IMR-90 (cell line): ENCODE data around the gene CASKIN1. TPM values are rescaled to one million over a fixed set of nuclear protein-coding genes. Genes with fewer than 3 reads are reported as not detected.

Source experiments
- ATAC-seq: fragments of 200-7000 bp; cut with Tn5 transposase; 2 replicates; pipeline ENCODE4 v1.9.1; 2020; ENCODE audit warnings: low read depth, mild to moderate bottlenecking, moderate library complexity
- BruUV-seq: library from RNA; stranded (reverse); fragments of 400-500 nt; replicated peaks from 2 replicates; lab custom pipeline; 2021; lab: Mats Ljungman, UMichigan
- CTCF ChIA-PET: fragments of 300-600 bp; formaldehyde crosslinking; extraction: SDS; loops from one replicate; lab custom pipeline; 2021; ENCODE audit warnings: antibody characterized with exemption; lab: Yijun Ruan, JAX
- POLR2A ChIA-PET: fragments of 300-600 bp; sonication (Branson Sonifier 250); formaldehyde crosslinking; loops from one replicate; lab custom pipeline; 2022; ENCODE audit warnings: antibody characterized with exemption; ENCODE audit not compliant: unreplicated experiment; lab: Charles Lee
- DNase-seq: peaks from one replicate; pipeline ENCODE4 v3.0.0; 2013
- H2AFZ ChIP-seq: replicated peaks from 2 replicates; pipeline ENCODE3; 2013; ENCODE audit warnings: low read length, mild to moderate bottlenecking; ENCODE audit not compliant: poor library complexity
- H2AK5ac ChIP-seq: 2 replicates; pipeline ENCODE4 v1.6.1; 2013; ENCODE audit warnings: low read depth, low read length, inconsistent platforms
- H2AK9ac ChIP-seq: replicated peaks from 2 replicates; pipeline ENCODE3; 2013; ENCODE audit warnings: mild to moderate bottlenecking, low read depth, low read length, moderate library complexity; ENCODE audit not compliant: poor library complexity
- H2BK120ac ChIP-seq: 2 replicates; pipeline ENCODE4 v1.6.1; 2013; ENCODE audit warnings: low read depth, low read length, inconsistent platforms
- H2BK15ac ChIP-seq: 3 replicates; pipeline ENCODE4 v1.6.1; 2013; ENCODE audit warnings: low read depth, low read length, inconsistent platforms
- H2BK20ac ChIP-seq: 2 replicates; pipeline ENCODE4 v1.6.1; 2013; ENCODE audit warnings: low read depth, mild to moderate bottlenecking, inconsistent platforms, low read length, moderate library complexity
- H2BK5ac ChIP-seq: 2 replicates; pipeline ENCODE4 v1.6.1; 2013; ENCODE audit warnings: mild to moderate bottlenecking, low read depth, low read length, inconsistent platforms; ENCODE audit not compliant: poor library complexity, severe bottlenecking
- H3K14ac ChIP-seq: replicated peaks from 2 replicates; pipeline ENCODE4 v1.6.1; 2013; ENCODE audit warnings: low read depth, low read length, inconsistent platforms
- H3K18ac ChIP-seq: 2 replicates; pipeline ENCODE4 v1.6.1; 2013; ENCODE audit warnings: low read depth, low read length, control low read depth
- H3K23ac ChIP-seq: 2 replicates; pipeline ENCODE4 v1.6.1; 2013; ENCODE audit warnings: low read depth, low read length, inconsistent platforms
- H3K27ac ChIP-seq: 2 replicates; pipeline ENCODE4 v1.5.1; 2013; ENCODE audit warnings: mild to moderate bottlenecking, control low read depth, low read length; ENCODE audit not compliant: insufficient read depth
- H3K27me3 ChIP-seq: 2 replicates; pipeline ENCODE4 v1.6.1; 2013; ENCODE audit warnings: low read length; ENCODE audit not compliant: control insufficient read depth, insufficient read depth
- H3K36me3 ChIP-seq: 2 replicates; pipeline ENCODE4 v1.6.1; 2013; ENCODE audit warnings: low read length, mixed read lengths; ENCODE audit not compliant: control insufficient read depth, insufficient read depth
- H3K4ac ChIP-seq: 2 replicates; pipeline ENCODE4 v1.6.1; 2013; ENCODE audit warnings: low read depth, low read length, inconsistent platforms
- H3K4me1 ChIP-seq: 2 replicates; pipeline ENCODE4 v1.6.1; 2013; ENCODE audit warnings: low read length, mixed read lengths; ENCODE audit not compliant: control insufficient read depth, insufficient read depth
- H3K4me2 ChIP-seq: 2 replicates; pipeline ENCODE4 v1.6.1; 2013; ENCODE audit warnings: low read depth, mild to moderate bottlenecking, control low read depth, low read length, moderate library complexity
- H3K4me3 ChIP-seq: 2 replicates; pipeline ENCODE4 v1.5.1; 2013; ENCODE audit warnings: low read depth, mild to moderate bottlenecking, control low read depth, low read length, moderate library complexity; ENCODE audit not compliant: insufficient read depth
- H3K56ac ChIP-seq: 2 replicates; pipeline ENCODE4 v1.6.1; 2013; ENCODE audit warnings: low read length, inconsistent platforms; ENCODE audit not compliant: insufficient read depth; ENCODE audit errors: extremely low read depth
- H3K79me1 ChIP-seq, 2 experiments: 2 replicates each; pipeline ENCODE4 v1.6.1; 2013; ENCODE audit warnings: low read length in 2 of 2, inconsistent platforms in 1 of 2, low read depth in 1 of 2
- H3K9ac ChIP-seq: 2 replicates; pipeline ENCODE4 v1.6.1; 2013; ENCODE audit warnings: low read depth, low read length, control low read depth
- H3K9me1 ChIP-seq: 2 replicates; pipeline ENCODE4 v1.6.1; 2013; ENCODE audit warnings: low read length, inconsistent platforms; ENCODE audit not compliant: insufficient read depth
- H3K9me3 ChIP-seq: 2 replicates; pipeline ENCODE4 v1.6.1; 2013; ENCODE audit warnings: low read length; ENCODE audit not compliant: control insufficient read depth, insufficient read depth
- H4K20me1 ChIP-seq: 2 replicates; pipeline ENCODE4 v1.6.1; 2013; ENCODE audit warnings: low read length, inconsistent platforms; ENCODE audit not compliant: insufficient read depth
- H4K5ac ChIP-seq: 2 replicates; pipeline ENCODE4 v1.6.1; 2013; ENCODE audit warnings: mild to moderate bottlenecking, low read depth, low read length, control low read depth
- H4K8ac ChIP-seq, 2 experiments: 2 replicates each; pipeline ENCODE4 v1.6.1; 2013; ENCODE audit warnings: low read depth in 2 of 2, low read length in 2 of 2, control low read depth in 1 of 2, inconsistent platforms in 1 of 2
- H4K91ac ChIP-seq: 2 replicates; pipeline ENCODE4 v1.6.1; 2013; ENCODE audit warnings: low read depth, low read length, inconsistent platforms; ENCODE audit not compliant: insufficient read depth
- BHLHE40 ChIP-seq: fragments of 150-350 bp; IDR thresholded peaks from 2 replicates; pipeline ENCODE4 v1.6.1; 2016; ENCODE audit warnings: mild to moderate bottlenecking, low read depth, low read length
- CEBPB ChIP-seq: IDR thresholded peaks from 2 replicates; pipeline ENCODE4 v1.6.1; 2012; ENCODE audit warnings: low read depth, low read length, improper control_type of control experiment
- CTCF ChIP-seq: conservative IDR thresholded peaks from 2 replicates; pipeline ENCODE4 v1.5.1; 2012; ENCODE audit warnings: mild to moderate bottlenecking, low read depth, low read length, improper control_type of control experiment
- ELK1 ChIP-seq: fragments of 150-350 bp; IDR thresholded peaks from 2 replicates; pipeline ENCODE4 v1.6.1; 2016; ENCODE audit warnings: low read depth, mild to moderate bottlenecking, low read length, moderate library complexity, borderline replicate concordance
- FOS ChIP-seq: fragments of 150-350 bp; IDR thresholded peaks from 2 replicates; pipeline ENCODE4 v1.6.1; 2016; ENCODE audit warnings: low read depth, low read length
- MAFK ChIP-seq: IDR thresholded peaks from 2 replicates; pipeline ENCODE4 v1.6.1; 2012; ENCODE audit warnings: low read depth, low read length, improper control_type of control experiment
- MAZ ChIP-seq: IDR thresholded peaks from 2 replicates; pipeline ENCODE4 v1.6.1; 2012; ENCODE audit warnings: low read depth, mild to moderate bottlenecking, low read length, improper control_type of control experiment, moderate library complexity, borderline replicate concordance
- MXI1 ChIP-seq: IDR thresholded peaks from 2 replicates; pipeline ENCODE4 v1.6.1; 2012; ENCODE audit warnings: low read depth, mild to moderate bottlenecking, low read length, moderate library complexity, borderline replicate concordance
- NFE2L2 ChIP-seq: fragments of 150-350 bp; IDR thresholded peaks from 2 replicates; pipeline ENCODE4 v1.6.1; 2016; ENCODE audit warnings: low read depth, mild to moderate bottlenecking, low read length
- POLR2A ChIP-seq: IDR thresholded peaks from 2 replicates; pipeline ENCODE4 v1.6.1; 2012; ENCODE audit warnings: mild to moderate bottlenecking, low read depth, low read length
- RAD21 ChIP-seq: IDR thresholded peaks from 2 replicates; pipeline ENCODE4 v1.6.1; 2012; ENCODE audit warnings: low read length, improper control_type of control experiment
- RCOR1 ChIP-seq: IDR thresholded peaks from 2 replicates; pipeline ENCODE4 v1.6.1; 2012; ENCODE audit warnings: mild to moderate bottlenecking, low read length, improper control_type of control experiment; ENCODE audit not compliant: insufficient replicate concordance
- RFX5 ChIP-seq: IDR thresholded peaks from 2 replicates; pipeline ENCODE4 v1.8.0; 2012; ENCODE audit warnings: low read depth, mild to moderate bottlenecking, low read length, moderate library complexity
- SMC3 ChIP-seq: fragments of 150-350 bp; IDR thresholded peaks from 2 replicates; pipeline ENCODE4 v1.6.1; 2016; ENCODE audit warnings: low read depth, mild to moderate bottlenecking, antibody characterized with exemption, low read length, moderate library complexity
- USF2 ChIP-seq: fragments of 150-350 bp; IDR thresholded peaks from 2 replicates; pipeline ENCODE4 v1.6.1; 2017; ENCODE audit warnings: mild to moderate bottlenecking, antibody characterized with exemption, low read length, low read depth
- WGBS, 2 experiments: methylation state at CpG; one replicate each; pipeline versions ENCODE4 v1.1.5 to v1.1.7; 2013; ENCODE audit warnings: missing lambda C conversion rate in 2 of 2; ENCODE audit not compliant: insufficient read length in 1 of 2; ENCODE audit errors: extremely low coverage in 2 of 2; 5-methylcytosine and 5-hydroxymethylcytosine counted together
- dilution Hi-C: fragments of 300-500 bp; cut with HindIII; formaldehyde crosslinking; loops from one replicate; pipeline ENCODE4 v1.14.3; 2018; ENCODE audit warnings: low sequenced_read_pairs; ENCODE audit not compliant: unreplicated experiment
- in situ Hi-C: fragments of 300-500 bp; cut with MboI; formaldehyde crosslinking; loops from 3 replicates; pipeline ENCODE4 v1.14.3; 2019; ENCODE audit warnings: low sequenced_read_pairs, inconsistent platforms, mixed read lengths
- intact Hi-C: fragments of 100-400 bp; cut with micrococcal nuclease; formaldehyde crosslinking; loops from 2 replicates; pipeline ENCODE4 v1.10.0; 2022
- polyA plus RNA-seq, 3 experiments: library from polyadenylated mRNA; depleted of rRNA; stranded (reverse); fragments of >200 nt; gene quantifications; 2 replicates each; pipeline ENCODE4 v1.2.3, GENCODE V29; 2012; ENCODE audit warnings: low replicate concordance in 1 of 3
- total RNA-seq: library from RNA; depleted of rRNA; stranded (reverse); fragments of >200 nt; gene quantifications from 2 replicates; pipeline ENCODE4 v1.2.3, GENCODE V29; 2012

Gene CASKIN1
- total and polyA plus RNA-seq, 2 of the 4 experiments (the other 2 are of a cell fraction) = 0.05 TPM; not detected in 1

GRCh38 chr16:2166263-2167067 is 29.9 kb downstream of the CASKIN1 start:
- Histone ChIP-seq H4K5ac (no peak overlapping the region), H3K27me3 (no peaks in the 10 kb centered on the region), H2BK15ac (no peak overlapping the region), H2AK9ac (no peak overlapping the region), H4K8ac (no peak overlapping the region), H3K4me3 (no peak overlapping the region), H3K23ac (no peak overlapping the region), H3K27ac (no peak overlapping the region), H3K18ac (no peak overlapping the region), H3K4me2 (no peak overlapping the region), H3K4me1 (peaks cover 3% of the 10 kb centered on the region; the same call in 1 of the 2 replicates), H4K20me1 (peaks cover 46% of the 10 kb centered on the region), H2AK5ac (no peak overlapping the region), H3K9me3 (no peaks in the 10 kb centered on the region), H2BK120ac (no peak overlapping the region), H3K14ac (no peak overlapping the region), H3K9ac (no peak overlapping the region), H2AFZ (no peak overlapping the region), H4K91ac (no peak overlapping the region), H3K4ac (no peak overlapping the region), H2BK5ac (no peak overlapping the region), H3K36me3 (peaks cover 41% of the 10 kb centered on the region), H3K79me1 (peaks cover 0 to 32% of the 10 kb centered on the region in 2 experiments), H2BK20ac (no peak overlapping the region), H3K56ac (no peak overlapping the region), H3K9me1 (0 out of 2 replicates have a peak, but pooled peaks cover 2% of the 10 kb centered on the region)
- no TSS peak for BruUV-seq
- POLR2A ChIA-PET = no interaction called here
- no peak for DNase-seq
- in situ Hi-C loops (no loop called here), intact Hi-C loops (no loop called here), dilution Hi-C loops (no loop called here)
- 100% methylated on average over 2 of the region's 17 CpGs; no CpG with 5 or more reads in 1 of the 2 experiments for WGBS, 2 experiments
- ATAC-seq = no peak
- CTCF ChIA-PET = no interaction called here
- no peak for TF ChIP-seq RCOR1
- no peak for TF ChIP-seq MAFK
- TF ChIP-seq FOS = no peak
- TF ChIP-seq ELK1 = no peak
- no peak for TF ChIP-seq MAZ
- TF ChIP-seq CEBPB = no peak
- TF ChIP-seq CTCF = no peak
- no peak for TF ChIP-seq RFX5
- no peak for TF ChIP-seq RAD21
- no peak for TF ChIP-seq MXI1
- no peak for TF ChIP-seq POLR2A
- TF ChIP-seq NFE2L2 = no peak
- TF ChIP-seq USF2 = no peak
- no peak for TF ChIP-seq SMC3
- no peak for TF ChIP-seq BHLHE40
